VCaP (cell line): ENCODE data around the gene RBM12.
"Not testable (repeated sequence)": the region's sequence is repeated elsewhere in the genome, so short reads cannot be mapped to it uniquely, and the experiment has no call there.

Experiments
- H3K27ac ChIP-seq: fragments of 450-650 bp; 2 replicates; pipeline ENCODE4 v1.5.1; 2017
- TF ChIP-seq, protein P1 (sequence below): fragments of 450-650 bp; conservative IDR thresholded peaks from 2 replicates; pipeline ENCODE4 v1.5.1; 2017; ENCODE audit warnings: mild to moderate bottlenecking, moderate library complexity

Gene RBM12

DNA sequence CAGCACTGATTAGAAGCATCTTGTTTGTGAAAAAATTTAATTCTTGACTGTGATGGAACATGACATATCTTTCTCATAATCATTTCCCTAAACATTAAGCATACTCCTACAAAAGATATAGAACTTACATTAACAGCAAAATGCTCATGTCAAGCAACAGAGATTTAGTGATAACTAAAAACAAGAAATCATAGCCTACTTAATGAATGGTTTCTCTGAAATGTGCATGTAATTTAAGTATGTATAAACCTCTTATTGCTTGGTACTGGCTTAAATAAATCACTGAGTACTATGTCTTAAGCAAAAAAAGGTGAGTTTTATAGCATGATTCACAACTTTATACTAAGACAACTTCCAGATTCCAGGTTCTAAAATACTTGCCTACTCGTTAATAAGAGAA is 43.8 kb upstream of the RBM12 start:
- no peak overlapping the region for H3K27ac ChIP-seq
- TF ChIP-seq, protein P1, sequence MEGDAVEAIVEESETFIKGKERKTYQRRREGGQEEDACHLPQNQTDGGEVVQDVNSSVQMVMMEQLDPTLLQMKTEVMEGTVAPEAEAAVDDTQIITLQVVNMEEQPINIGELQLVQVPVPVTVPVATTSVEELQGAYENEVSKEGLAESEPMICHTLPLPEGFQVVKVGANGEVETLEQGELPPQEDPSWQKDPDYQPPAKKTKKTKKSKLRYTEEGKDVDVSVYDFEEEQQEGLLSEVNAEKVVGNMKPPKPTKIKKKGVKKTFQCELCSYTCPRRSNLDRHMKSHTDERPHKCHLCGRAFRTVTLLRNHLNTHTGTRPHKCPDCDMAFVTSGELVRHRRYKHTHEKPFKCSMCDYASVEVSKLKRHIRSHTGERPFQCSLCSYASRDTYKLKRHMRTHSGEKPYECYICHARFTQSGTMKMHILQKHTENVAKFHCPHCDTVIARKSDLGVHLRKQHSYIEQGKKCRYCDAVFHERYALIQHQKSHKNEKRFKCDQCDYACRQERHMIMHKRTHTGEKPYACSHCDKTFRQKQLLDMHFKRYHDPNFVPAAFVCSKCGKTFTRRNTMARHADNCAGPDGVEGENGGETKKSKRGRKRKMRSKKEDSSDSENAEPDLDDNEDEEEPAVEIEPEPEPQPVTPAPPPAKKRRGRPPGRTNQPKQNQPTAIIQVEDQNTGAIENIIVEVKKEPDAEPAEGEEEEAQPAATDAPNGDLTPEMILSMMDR: no peak

DNA sequence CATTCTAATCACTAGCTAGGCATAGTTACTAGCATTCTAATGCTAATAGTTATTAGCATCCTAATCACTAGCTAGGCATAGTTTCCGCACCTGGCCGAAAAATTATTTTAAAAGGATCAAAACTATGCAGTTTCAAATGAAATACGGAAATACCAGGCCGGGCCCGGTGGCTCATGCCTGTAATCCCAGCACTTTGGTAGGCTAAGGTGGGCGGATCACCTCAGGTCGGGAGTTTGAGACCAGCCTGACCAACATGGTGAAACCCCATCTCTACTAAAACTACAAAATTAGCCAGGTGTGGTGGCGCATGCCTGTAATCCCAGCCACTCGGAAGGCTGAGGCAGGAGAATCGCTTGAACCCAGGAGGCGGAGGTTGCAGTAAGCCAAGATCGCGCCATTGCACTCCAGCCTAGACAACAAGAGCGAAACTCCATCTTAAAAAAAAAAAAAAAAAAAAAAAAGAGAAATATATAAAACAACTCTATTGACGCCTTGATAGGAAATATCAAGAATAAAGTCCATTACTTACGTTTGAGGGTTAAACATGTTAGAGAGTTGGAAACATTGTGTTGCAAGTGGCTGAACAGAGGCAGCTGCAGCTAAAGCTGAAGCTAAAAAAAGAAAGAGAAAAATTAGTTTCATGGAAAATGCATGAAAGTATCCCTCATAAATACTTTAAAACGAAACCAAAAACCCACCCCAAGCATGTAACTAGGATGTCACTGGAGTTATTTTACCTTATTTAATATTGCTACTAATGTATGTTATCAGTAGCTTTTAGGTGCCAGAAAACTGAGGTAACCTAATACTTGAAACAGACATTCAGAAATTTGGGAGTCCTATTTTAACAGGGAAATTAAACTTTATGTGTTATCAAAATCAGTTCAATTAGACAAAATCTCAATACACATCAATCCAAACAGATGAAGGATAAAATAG is 42.2 kb upstream of the RBM12 start:
- not testable (repeated sequence) for H3K27ac ChIP-seq

- H3K27ac ChIP-seq: not testable (repeated sequence)
Observed at GRCh38 chr20:35705894-35706293, 41.2 kb upstream of the RBM12 start.

DNA sequence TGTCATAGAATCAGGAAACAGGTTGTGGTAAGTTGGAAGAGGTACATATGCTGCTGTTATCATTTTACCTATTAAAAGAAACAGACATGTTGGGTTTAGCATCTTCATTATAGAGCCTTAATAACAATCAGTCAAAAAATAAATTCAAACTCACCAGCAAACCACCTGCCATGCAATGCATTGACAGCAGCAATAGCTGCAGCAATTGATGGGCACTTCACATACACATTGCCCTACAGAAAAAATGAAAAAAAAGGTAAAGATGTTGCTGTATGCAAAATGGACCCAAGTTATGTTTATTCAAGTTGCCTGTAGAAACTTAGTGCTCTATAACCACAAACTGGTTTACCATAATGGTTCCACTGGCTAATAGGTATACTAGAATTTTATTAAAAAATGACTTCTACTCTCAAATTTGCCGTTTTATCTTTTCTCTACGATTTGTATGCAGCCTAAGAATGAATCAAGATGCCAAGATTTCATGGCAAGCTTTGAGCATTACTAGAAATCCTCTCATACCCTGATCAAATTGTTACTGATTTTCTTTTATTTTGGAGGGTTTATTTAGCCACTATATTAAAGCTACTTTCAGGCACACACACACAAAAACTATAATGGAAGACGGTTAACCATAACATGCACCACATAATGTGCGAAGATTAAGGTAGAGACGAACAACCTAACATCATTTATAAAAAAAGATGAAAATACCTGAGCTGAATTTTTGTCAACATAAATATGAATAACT is 40.0 kb upstream of the RBM12 start:
- TF ChIP-seq, protein P1: no peak
- H3K27ac ChIP-seq: peak overlapping the region; percentile 97; the same call in 1 of the 2 replicates

GRCh38 chr20:35702824-35703695 is 38.4 kb upstream of the RBM12 start:
- H3K27ac ChIP-seq: peak overlapping the region; percentile 97; the same call in 1 of the 2 replicates
- TF ChIP-seq, protein P1: no peak

DNA sequence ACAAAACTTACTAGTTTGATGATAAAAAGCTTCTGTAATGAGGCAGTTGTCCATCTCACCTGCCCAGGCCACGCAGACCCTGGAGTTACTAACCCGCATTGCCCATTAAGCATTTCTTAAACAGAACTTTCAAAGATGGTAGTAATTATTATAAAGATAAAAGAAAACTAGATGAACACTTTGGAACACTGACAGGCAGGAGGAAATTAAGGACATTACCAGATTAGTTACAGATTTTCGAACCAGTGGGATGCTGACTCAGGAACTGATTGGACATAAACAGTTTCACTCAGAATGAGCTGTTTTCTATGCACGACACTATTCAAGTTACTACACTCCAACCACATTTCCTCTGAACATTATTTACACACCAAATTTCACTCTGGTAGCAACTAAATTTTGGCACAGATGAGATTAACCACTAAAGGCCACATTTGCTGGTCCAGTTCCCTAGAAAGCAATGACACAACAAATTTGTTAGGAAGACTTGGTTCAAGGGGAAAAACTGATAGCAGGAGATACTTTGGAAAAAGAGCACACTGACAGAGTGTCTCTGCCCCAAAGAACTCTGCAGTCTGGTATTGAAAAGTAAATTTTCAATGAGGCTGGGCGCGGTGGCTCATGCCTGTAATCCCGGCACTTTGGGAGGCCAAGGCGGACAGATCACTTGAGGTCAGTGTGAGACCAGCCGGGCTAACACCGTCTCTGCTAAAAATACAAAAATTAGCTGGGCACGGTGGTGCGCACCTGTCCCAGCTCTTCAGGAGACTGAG is 37.5 kb upstream of the RBM12 start:
- H3K27ac ChIP-seq: peak overlapping the region; percentile 97; the same call in 1 of the 2 replicates
- TF ChIP-seq, protein P1: no peak

GRCh38 chr20:35700625-35701148 is 36.0 kb upstream of the RBM12 start:
- TF ChIP-seq, protein P1: no peak
- H3K27ac ChIP-seq: peak overlapping the region; percentile 97
